GM21526 (cell line): ENCODE measurements around the gene TMED4.

Source experiments
- ATAC-seq: cut with Tn5 transposase; IDR thresholded peaks from one replicate; pipeline ENCODE4 v1.9.1; 2021; ENCODE audit warnings: moderate library complexity; ENCODE audit not compliant: unreplicated experiment, low FRiP score

Gene TMED4

GRCh38 chr7:44541876-44542610 is 40.0 kb downstream of the TMED4 start:
- ATAC-seq: no peak

- ATAC-seq: no peak
Observed at GRCh38 chr7:44541028-44541869, 40.8 kb downstream of the TMED4 start, which contains the start of gene NPC1L1. Gene NPC1L1 (minus strand): TSS chr7:44541330. CDS start chr7:44541259, 71 bp downstream.

GRCh38 chr7:44540592-44541027 is 41.4 kb downstream of the TMED4 start:
- ATAC-seq: no peak

- no peak for ATAC-seq
Observed at GRCh38 chr7:44539669-44540506, 42.1 kb downstream of the TMED4 start.

GRCh38 chr7:44538798-44539668 is 43.0 kb downstream of the TMED4 start:
- ATAC-seq: no peak

- no peak for ATAC-seq
Observed at GRCh38 chr7:44538093-44538797, 43.8 kb downstream of the TMED4 start.

- no peak for ATAC-seq
Observed at GRCh38 chr7:44537442-44537841, 44.6 kb downstream of the TMED4 start.

- no peak for ATAC-seq
Observed at GRCh38 chr7:44536090-44536489, 45.9 kb downstream of the TMED4 start.

GRCh38 chr7:44535348-44536064 is 46.5 kb downstream of the TMED4 start:
- ATAC-seq: no peak

- ATAC-seq: peak; percentile 50
Observed at GRCh38 chr7:44534501-44534900, 47.5 kb downstream of the TMED4 start.

- no peak for ATAC-seq
Observed at GRCh38 chr7:44534087-44534486, 47.9 kb downstream of the TMED4 start.

- ATAC-seq: no peak
Observed at GRCh38 chr7:44533301-44534055, 48.6 kb downstream of the TMED4 start.

GRCh38 chr7:44531421-44532380 is 50.3 kb downstream of the TMED4 start:
- ATAC-seq: no peak

- no peak for ATAC-seq
Observed at GRCh38 chr7:44530990-44531389, 51.0 kb downstream of the TMED4 start.
